22Rv1 (cell line): Measurements from ENCODE around the gene ENGASE.

Experiments
- ZFX ChIP-seq: fragments of 450-650 bp; IDR thresholded peaks from 2 replicates; pipeline ENCODE4 v1.6.1; 2017; ENCODE audit warnings: antibody characterized with exemption, borderline replicate concordance
- TF ChIP-seq, protein P1 (sequence below): fragments of 450-650 bp; IDR thresholded peaks from 2 replicates; pipeline ENCODE4 v1.5.1; 2017; ENCODE audit warnings: mild to moderate bottlenecking

DNA sequence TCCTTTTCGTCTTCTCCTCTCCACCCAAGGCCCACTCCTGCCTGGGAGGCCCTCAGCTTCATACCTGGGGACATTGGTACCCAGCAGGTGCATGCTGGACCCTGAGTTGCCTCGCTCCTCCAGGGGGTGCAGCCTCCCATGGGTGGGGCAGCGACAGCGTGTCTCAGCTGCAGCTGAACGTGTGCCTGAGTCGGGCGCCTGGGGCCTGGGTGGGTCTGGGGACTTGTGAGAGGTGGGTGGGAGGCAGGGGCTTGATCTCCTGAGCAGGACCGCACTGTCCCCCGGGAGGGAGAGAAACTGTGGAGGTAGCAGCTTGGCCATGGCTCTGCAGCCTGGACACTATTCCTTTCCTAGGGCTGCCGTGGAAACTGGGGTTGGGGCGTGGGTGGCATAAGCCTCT is 24.8 kb upstream of the ENGASE start:
- TF ChIP-seq, protein P1, sequence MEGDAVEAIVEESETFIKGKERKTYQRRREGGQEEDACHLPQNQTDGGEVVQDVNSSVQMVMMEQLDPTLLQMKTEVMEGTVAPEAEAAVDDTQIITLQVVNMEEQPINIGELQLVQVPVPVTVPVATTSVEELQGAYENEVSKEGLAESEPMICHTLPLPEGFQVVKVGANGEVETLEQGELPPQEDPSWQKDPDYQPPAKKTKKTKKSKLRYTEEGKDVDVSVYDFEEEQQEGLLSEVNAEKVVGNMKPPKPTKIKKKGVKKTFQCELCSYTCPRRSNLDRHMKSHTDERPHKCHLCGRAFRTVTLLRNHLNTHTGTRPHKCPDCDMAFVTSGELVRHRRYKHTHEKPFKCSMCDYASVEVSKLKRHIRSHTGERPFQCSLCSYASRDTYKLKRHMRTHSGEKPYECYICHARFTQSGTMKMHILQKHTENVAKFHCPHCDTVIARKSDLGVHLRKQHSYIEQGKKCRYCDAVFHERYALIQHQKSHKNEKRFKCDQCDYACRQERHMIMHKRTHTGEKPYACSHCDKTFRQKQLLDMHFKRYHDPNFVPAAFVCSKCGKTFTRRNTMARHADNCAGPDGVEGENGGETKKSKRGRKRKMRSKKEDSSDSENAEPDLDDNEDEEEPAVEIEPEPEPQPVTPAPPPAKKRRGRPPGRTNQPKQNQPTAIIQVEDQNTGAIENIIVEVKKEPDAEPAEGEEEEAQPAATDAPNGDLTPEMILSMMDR: no peak
- TF ChIP-seq ZFX: no peak
